Measurements from ENCODE around the gene MSL1. TPM values are rescaled to one million over a fixed set of nuclear protein-coding genes. Genes with fewer than 3 reads are reported as not detected.

Gene MSL1
- total and polyA plus RNA-seq, 4 experiments from 2014 or later = 6.0 to 133 (median 69.3) TPM

DNA sequence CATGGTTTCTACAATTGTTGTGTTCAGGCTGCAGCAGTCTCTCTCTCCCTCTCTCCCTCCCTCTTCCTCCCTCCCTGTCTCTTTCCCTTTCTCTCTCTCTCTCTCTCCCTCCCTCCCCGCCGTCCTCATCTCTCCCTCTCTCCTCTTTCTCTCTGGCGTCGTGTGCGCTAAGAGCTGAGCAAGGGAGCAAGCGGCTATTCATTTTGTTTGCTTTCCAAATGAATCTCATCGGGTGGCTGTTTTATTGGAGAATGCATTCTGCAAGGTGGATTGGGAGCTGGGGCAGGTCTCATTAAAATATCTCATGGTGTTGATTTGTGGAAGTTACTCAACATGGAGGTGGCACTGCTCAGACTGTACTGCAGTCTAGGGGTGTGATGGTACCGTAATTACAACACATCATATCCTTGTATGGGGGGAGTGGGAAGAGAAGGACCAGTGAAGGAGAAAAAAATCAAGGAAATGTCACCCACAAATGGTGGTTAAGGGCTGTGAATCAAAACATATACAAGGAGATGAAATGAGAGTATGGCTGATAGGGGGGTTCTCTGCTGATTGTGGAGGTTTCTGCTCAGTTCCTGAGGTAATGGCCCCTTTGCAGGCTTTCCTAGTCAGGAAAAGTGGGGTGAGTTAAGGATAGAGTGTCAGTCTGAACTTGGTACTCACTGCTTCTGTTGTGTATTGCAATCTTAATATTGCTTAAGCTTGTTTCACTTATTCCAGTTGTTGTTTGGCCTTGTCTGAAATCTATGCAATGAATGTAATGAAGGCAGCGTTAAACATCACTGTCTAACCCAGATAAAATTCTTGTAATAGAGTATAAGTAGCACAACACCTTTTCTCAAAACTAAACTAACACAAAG, 2.7 kb downstream of the MSL1 start:
- H3K4me3 ChIP-seq (ENCODE audit: low read length in 2 of 2) = peak overlapping the region; percentile 86 to 98
- no peak for DNase-seq

GRCh38 chr17:40129498-40129897, 7.7 kb downstream of the MSL1 start:
- peaks cover 11% of the 10 kb centered on the region for H3K4me1 ChIP-seq (ENCODE audit: insufficient read depth, low read length)
- no peaks in the 10 kb centered on the region for H3K27me3 Mint-ChIP-seq
- no peak for DNase-seq
- peak overlapping the region in 5 of 7 donors; percentile 52 to 65 (median 61) for H3K27ac Mint-ChIP-seq
- H3K9me3 ChIP-seq (ENCODE audit: control insufficient read depth in 1 of 2, low read length in 2 of 2) = no peaks in the 10 kb centered on the region
- intact Hi-C loops (cut with micrococcal nuclease) = no loop called here
- POLR2A ChIA-PET (ENCODE audit: partially characterized antibody) = interaction anchor here (0.6 to 14.4 kb wide), 4 partner anchors 9 to 399 kb away, joined by 3 to 178 read pairs (median 3); partner anchors contain the start of genes CASC3 and MIEN1
- H3K9me3 Mint-ChIP-seq = no peaks in the 10 kb centered on the region
- H3K27ac ChIP-seq (ENCODE audit: low read depth, low read length) = no peak overlapping the region
- CTCF ChIA-PET (ENCODE audit: partially characterized antibody) = no interaction called here
- peaks cover 51 to 72% of the 10 kb centered on the region in 2 donors for H3K36me3 Mint-ChIP-seq
- H3K4me3 Mint-ChIP-seq = peak overlapping the region in 1 of 8 donors; percentile 18
- H3K4me3 ChIP-seq (ENCODE audit: low read length in 2 of 2) = no peak overlapping the region
- H3K27me3 ChIP-seq (ENCODE audit: insufficient read depth, low read length) = no peaks in the 10 kb centered on the region
- H3K36me3 ChIP-seq (ENCODE audit: insufficient read depth, low read length) = peaks cover 47% of the 10 kb centered on the region
- peaks cover 11 to 18% (median 14%) of the 10 kb centered on the region in 4 donors for H3K4me1 Mint-ChIP-seq

More for the DNA sequence above, 2.7 kb downstream of the MSL1 start:
- H3K9me3 ChIP-seq (ENCODE audit: control insufficient read depth in 1 of 2, low read length in 2 of 2) = no peaks in the 10 kb centered on the region
- CTCF ChIA-PET (ENCODE audit: partially characterized antibody) = interaction anchor here (0.7 to 7.6 kb wide), 12 partner anchors 8 to 98 kb away, joined by 3 to 95 read pairs (median 6); partner anchors contain the start of genes CASC3 and THRA
- peak overlapping the region; percentile 75 to 96 (median 85) for H3K27ac Mint-ChIP-seq
- peak overlapping the region; percentile 90 to 99 (median 92) for H3K4me3 Mint-ChIP-seq
- no peaks in the 10 kb centered on the region for H3K27me3 Mint-ChIP-seq
- peaks cover 35% of the 10 kb centered on the region for H3K4me1 ChIP-seq (ENCODE audit: insufficient read depth, low read length)
- H3K27me3 ChIP-seq (ENCODE audit: insufficient read depth, low read length) = no peaks in the 10 kb centered on the region
- peak overlapping the region; percentile 78 for H3K27ac ChIP-seq (ENCODE audit: low read depth, low read length)
- H3K36me3 Mint-ChIP-seq = peaks cover 18 to 35% of the 10 kb centered on the region in 2 donors
- peaks cover 0 to 2% (median 0%) of the 10 kb centered on the region in 8 donors for H3K9me3 Mint-ChIP-seq
- intact Hi-C loops (cut with micrococcal nuclease) = no loop called here
- peaks cover 12% of the 10 kb centered on the region for H3K36me3 ChIP-seq (ENCODE audit: insufficient read depth, low read length)
- peaks cover 19 to 45% (median 30%) of the 10 kb centered on the region in 4 donors for H3K4me1 Mint-ChIP-seq
- POLR2A ChIA-PET (ENCODE audit: partially characterized antibody) = interaction anchor here (0.8 to 14.4 kb wide), 21 partner anchors 9 to 144 kb away, joined by 3 to 178 read pairs (median 7); partner anchors contain the start of genes CASC3, MED24, NR1D1 and PSMD3

DNA sequence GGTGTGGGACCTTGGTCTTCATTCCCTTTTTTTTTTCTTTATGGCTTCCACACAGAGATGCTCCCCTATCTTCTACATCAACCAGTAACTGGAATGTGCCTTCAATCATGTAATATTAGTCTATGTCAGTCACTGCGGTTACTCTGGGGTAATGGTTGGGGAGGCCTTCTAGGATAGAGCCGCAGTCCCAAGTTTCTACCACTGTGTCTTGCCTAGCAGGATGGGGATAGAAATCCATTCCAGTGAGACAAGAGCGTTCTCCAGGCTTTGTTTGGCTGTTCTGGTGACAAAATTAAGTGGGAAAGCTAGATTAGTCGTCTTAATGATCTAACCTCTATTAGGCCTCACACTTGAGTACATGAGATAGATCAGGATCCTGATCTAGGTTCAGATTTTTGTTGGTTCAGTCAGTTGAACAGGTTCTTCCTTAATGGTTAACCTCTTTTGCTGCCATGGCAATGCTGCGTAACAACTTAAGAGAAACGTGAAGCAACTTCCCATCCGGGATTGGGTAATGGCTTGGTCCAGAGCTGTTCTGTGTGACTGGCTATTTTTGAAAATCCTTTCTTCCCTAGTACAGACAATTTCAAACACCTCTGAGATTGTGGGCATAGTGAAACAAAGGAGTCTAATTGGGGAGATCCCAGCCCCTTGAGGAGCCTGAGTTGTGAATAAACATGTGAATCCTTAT, 8.7 kb downstream of the MSL1 start:
- POLR2A ChIA-PET (ENCODE audit: partially characterized antibody) = interaction anchor here (0.5 to 14.4 kb wide), 3 partner anchors 8 to 18 kb away, joined by 3 to 178 read pairs (median 5); partner anchors contain the start of gene CASC3

DNA sequence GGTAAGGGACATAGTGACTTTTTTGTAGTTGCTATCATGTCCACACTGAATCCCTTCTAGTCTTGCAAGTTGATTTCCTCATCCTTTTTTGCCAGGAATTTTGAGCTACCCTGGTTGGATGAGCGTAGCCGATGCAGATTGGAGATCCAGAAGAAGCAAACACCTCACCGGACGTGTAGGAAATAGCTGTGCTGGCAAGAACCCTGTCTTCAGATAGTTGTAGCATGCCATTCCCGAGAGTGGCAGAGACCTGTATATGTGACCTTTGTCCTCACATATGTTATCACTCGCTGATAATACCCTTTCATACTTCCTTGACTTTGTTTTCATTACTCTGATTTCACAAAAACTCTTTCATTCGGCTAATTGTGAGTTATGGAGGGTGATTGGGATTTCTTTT, 12.4 kb downstream of the MSL1 start:
- intact Hi-C loops (cut with micrococcal nuclease) = no loop called here
- no peaks in the 10 kb centered on the region for H3K9me3 Mint-ChIP-seq
- ChIA-PET POLR2A (ENCODE audit: partially characterized antibody) (interaction anchor here (1.0 to 3.9 kb wide), 4 partner anchors 11 to 23 kb away, joined by 3 to 34 read pairs (median 4); partner anchors contain the start of gene MSL1), CTCF (ENCODE audit: partially characterized antibody) (interaction anchor here (0.8 to 2.3 kb wide), 6 partner anchors 9 to 59 kb away, joined by 3 to 9 read pairs (median 3); no protein-coding TSS in a partner anchor)
- H3K4me3 Mint-ChIP-seq = no peak overlapping the region
- no peaks in the 10 kb centered on the region for H3K27me3 Mint-ChIP-seq
- peaks cover 55 to 76% of the 10 kb centered on the region in 2 donors for H3K36me3 Mint-ChIP-seq
- peak overlapping the region in 6 of 7 donors; percentile 15 to 90 (median 70) for H3K27ac Mint-ChIP-seq
- Histone ChIP-seq H3K4me3 (ENCODE audit: low read length in 2 of 2) (no peak overlapping the region), H3K4me1 (ENCODE audit: insufficient read depth, low read length) (peaks cover 6% of the 10 kb centered on the region), H3K27me3 (ENCODE audit: insufficient read depth, low read length) (no peaks in the 10 kb centered on the region), H3K36me3 (ENCODE audit: insufficient read depth, low read length) (peaks cover 57% of the 10 kb centered on the region), H3K9me3 (ENCODE audit: control insufficient read depth in 1 of 2, low read length in 2 of 2) (no peaks in the 10 kb centered on the region), H3K27ac (ENCODE audit: low read depth, low read length) (no peak overlapping the region)
- H3K4me1 Mint-ChIP-seq = peaks cover 5 to 18% (median 9%) of the 10 kb centered on the region in 4 donors
- DNase-seq = no peak

More for the DNA sequence above, 8.7 kb downstream of the MSL1 start:
- Mint-ChIP-seq H3K27ac (peak overlapping the region; percentile 38 to 89 (median 57)), H3K36me3 (peaks cover 61 to 80% of the 10 kb centered on the region in 2 donors), H3K4me3 (no peak overlapping the region), H3K9me3 (no peaks in the 10 kb centered on the region), H3K27me3 (no peaks in the 10 kb centered on the region), H3K4me1 (peaks cover 7 to 17% (median 11%) of the 10 kb centered on the region in 4 donors)
- Histone ChIP-seq H3K27me3 (ENCODE audit: insufficient read depth, low read length) (no peaks in the 10 kb centered on the region), H3K4me1 (ENCODE audit: insufficient read depth, low read length) (peaks cover 2% of the 10 kb centered on the region), H3K9me3 (ENCODE audit: control insufficient read depth in 1 of 2, low read length in 2 of 2) (no peaks in the 10 kb centered on the region), H3K36me3 (ENCODE audit: insufficient read depth, low read length) (peaks cover 57% of the 10 kb centered on the region), H3K27ac (ENCODE audit: low read depth, low read length) (no peak overlapping the region), H3K4me3 (ENCODE audit: low read length in 2 of 2) (no peak overlapping the region)
- CTCF ChIA-PET (ENCODE audit: partially characterized antibody) = interaction anchor here (1.3 kb wide), 1 partner anchor 17 kb away, joined by 4 read pairs; no protein-coding TSS in a partner anchor
- DNase-seq = no peak
- intact Hi-C loops (cut with micrococcal nuclease) = no loop called here

- H3K36me3 Mint-ChIP-seq = peaks cover 43 to 72% of the 10 kb centered on the region in 2 donors
- peaks cover 12 to 34% (median 17%) of the 10 kb centered on the region in 4 donors for H3K4me1 Mint-ChIP-seq
- H3K4me3 Mint-ChIP-seq = no peak overlapping the region
- Histone ChIP-seq H3K27ac (ENCODE audit: low read depth, low read length) (no peak overlapping the region), H3K9me3 (ENCODE audit: control insufficient read depth in 1 of 2, low read length in 2 of 2) (no peaks in the 10 kb centered on the region), H3K36me3 (ENCODE audit: insufficient read depth, low read length) (peaks cover 41% of the 10 kb centered on the region), H3K4me3 (ENCODE audit: low read length in 2 of 2) (no peak overlapping the region), H3K27me3 (ENCODE audit: insufficient read depth, low read length) (no peaks in the 10 kb centered on the region), H3K4me1 (ENCODE audit: insufficient read depth, low read length) (peaks cover 13% of the 10 kb centered on the region)
- POLR2A ChIA-PET (ENCODE audit: partially characterized antibody) = interaction anchor here (3.9 to 5.9 kb wide), 2 partner anchors 11 to 13 kb away, joined by 34 to 178 read pairs; partner anchors contain the start of gene MSL1
- no peaks in the 10 kb centered on the region for H3K27me3 Mint-ChIP-seq
- intact Hi-C loops (cut with micrococcal nuclease) = no loop called here
- CTCF ChIA-PET (ENCODE audit: partially characterized antibody) = interaction anchor here (2.0 kb wide), 1 partner anchor 22 kb away, joined by 9 read pairs; no protein-coding TSS in a partner anchor
- H3K9me3 Mint-ChIP-seq = peaks cover 0 to 7% (median 1%) of the 10 kb centered on the region in 8 donors
- H3K27ac Mint-ChIP-seq = peak overlapping the region in 6 of 7 donors; percentile 58 to 76 (median 72)
- no peak for DNase-seq
Measured at GRCh38 chr17:40135817-40136216, 14.0 kb downstream of the MSL1 start.

DNA sequence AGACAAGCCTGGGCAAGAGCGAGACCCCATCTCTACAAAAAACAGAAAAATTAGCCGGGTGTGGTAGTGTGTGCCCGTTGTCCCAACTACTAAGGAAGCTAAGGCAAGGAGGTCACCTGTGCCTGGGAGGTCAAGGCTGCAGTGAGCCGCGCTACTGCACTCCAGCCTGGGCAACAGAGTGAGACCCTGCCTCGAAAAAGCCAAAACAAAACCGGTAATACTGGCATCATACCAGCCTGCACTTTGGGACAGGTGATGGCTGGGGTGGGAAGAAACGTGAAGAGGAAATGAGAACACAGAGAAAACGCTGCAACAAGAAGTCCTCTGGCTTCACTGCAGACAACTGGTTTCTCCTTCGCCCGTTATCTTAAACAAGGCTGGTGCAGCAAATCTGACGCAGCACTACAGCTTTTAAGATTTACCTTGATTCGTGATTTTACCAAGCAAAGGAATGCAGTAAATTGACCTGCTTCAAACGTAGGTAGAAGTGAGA, 17.8 kb downstream of the MSL1 start:
- CTCF ChIA-PET (ENCODE audit: partially characterized antibody) = interaction anchor here (0.9 to 4.7 kb wide), 9 partner anchors 12 to 126 kb away, joined by 3 to 51 read pairs (median 5); partner anchors contain the start of genes MSL1 and NR1D1
- Mint-ChIP-seq H3K9me3 (peaks cover 0 to 7% (median 1%) of the 10 kb centered on the region in 8 donors), H3K36me3 (peaks cover 24 to 50% of the 10 kb centered on the region in 2 donors), H3K4me1 (peaks cover 23 to 49% (median 31%) of the 10 kb centered on the region in 4 donors), H3K27me3 (no peaks in the 10 kb centered on the region), H3K4me3 (peak overlapping the region; percentile 91 to 98 (median 96)), H3K27ac (peak overlapping the region; percentile 98 to 100 (median 99))
- Histone ChIP-seq H3K9me3 (ENCODE audit: control insufficient read depth in 1 of 2, low read length in 2 of 2) (no peaks in the 10 kb centered on the region), H3K36me3 (ENCODE audit: insufficient read depth, low read length) (peaks cover 28% of the 10 kb centered on the region), H3K4me3 (ENCODE audit: low read length in 2 of 2) (peak overlapping the region; percentile 25 to 62), H3K27ac (ENCODE audit: low read depth, low read length) (peak overlapping the region; percentile 97), H3K27me3 (ENCODE audit: insufficient read depth, low read length) (no peaks in the 10 kb centered on the region), H3K4me1 (ENCODE audit: insufficient read depth, low read length) (peaks cover 28% of the 10 kb centered on the region)
- DNase-seq = no peak
- intact Hi-C loops (cut with micrococcal nuclease) = loop anchor here (1.0 to 2.0 kb wide), 5 partner anchors 17 to 85 kb away; partner anchors contain the start of gene MED24
- POLR2A ChIA-PET (ENCODE audit: partially characterized antibody) = interaction anchor here (0.6 to 5.9 kb wide), 23 partner anchors 11 to 1778 kb away, joined by 3 to 178 read pairs (median 6); partner anchors contain the start of genes MED24, MSL1, NR1D1 and RAPGEFL1
